IPS-20b (cell line): Measurements from ENCODE around the gene REL.
"Not testable (repeated sequence)": the region's sequence is repeated elsewhere in the genome, so short reads cannot be mapped to it uniquely, and the experiment has no call there.

Experiments used
- H3K27ac ChIP-seq: one replicate; pipeline ENCODE4 v1.5.1; 2013; ENCODE audit warnings: low read length
- H3K27me3 ChIP-seq: 2 replicates; pipeline ENCODE4 v1.6.1; 2013; ENCODE audit warnings: mild to moderate bottlenecking, low read length, inconsistent platforms; ENCODE audit not compliant: insufficient read depth
- H3K36me3 ChIP-seq: 2 replicates; pipeline ENCODE4 v1.6.1; 2013; ENCODE audit warnings: low read depth, mild to moderate bottlenecking, inconsistent platforms, low read length, moderate library complexity; ENCODE audit not compliant: insufficient read depth
- H3K4me1 ChIP-seq: 2 replicates; pipeline ENCODE4 v1.6.1; 2013; ENCODE audit warnings: mild to moderate bottlenecking, control low read depth, inconsistent platforms, low read length, moderate library complexity; ENCODE audit not compliant: insufficient read depth
- H3K4me3 ChIP-seq: 2 replicates; pipeline ENCODE4 v1.5.1; 2013; ENCODE audit warnings: mild to moderate bottlenecking, low read length, inconsistent platforms
- H3K9ac ChIP-seq: 2 replicates; pipeline ENCODE4 v1.6.1; 2013; ENCODE audit warnings: low read depth, mild to moderate bottlenecking, inconsistent platforms, low read length, moderate library complexity
- H3K9me3 ChIP-seq: 2 replicates; pipeline ENCODE4 v1.6.1; 2013; ENCODE audit warnings: mild to moderate bottlenecking, low read depth, low read length, inconsistent platforms; ENCODE audit not compliant: insufficient read depth

Gene REL

DNA sequence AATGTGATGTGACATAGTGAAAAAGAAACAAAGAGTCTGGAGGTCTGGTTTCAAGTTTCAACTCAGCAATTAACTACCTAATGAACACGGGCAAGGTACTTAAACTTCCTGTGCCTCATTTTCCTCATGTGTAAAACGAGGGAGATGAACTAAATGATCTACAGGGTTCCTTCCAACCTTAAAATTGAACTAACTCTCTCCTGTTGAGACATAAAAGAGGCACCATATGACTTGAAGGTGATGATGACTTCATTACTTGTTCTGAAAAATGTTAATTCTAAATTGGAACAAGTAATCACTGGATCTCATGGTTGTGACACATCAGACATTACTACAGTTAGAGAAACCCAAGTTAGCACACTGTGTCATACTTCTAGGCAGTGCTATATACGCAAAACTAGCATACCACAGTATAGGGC, 8.9 kb upstream of the REL start:
- Histone ChIP-seq H3K4me3 (no peak overlapping the region), H3K9ac (no peak overlapping the region), H3K36me3 (no peaks in the 10 kb centered on the region), H3K9me3 (no peaks in the 10 kb centered on the region), H3K4me1 (no peaks in the 10 kb centered on the region), H3K27me3 (no peaks in the 10 kb centered on the region), H3K27ac (no peak overlapping the region)

GRCh38 chr2:60873381-60873780, 8.0 kb upstream of the REL start:
- Histone ChIP-seq H3K27ac (no peak overlapping the region), H3K4me3 (no peak overlapping the region), H3K9ac (no peak overlapping the region), H3K36me3 (no peaks in the 10 kb centered on the region), H3K27me3 (no peaks in the 10 kb centered on the region), H3K4me1 (no peaks in the 10 kb centered on the region), H3K9me3 (no peaks in the 10 kb centered on the region)

GRCh38 chr2:60875520-60875919, 5.9 kb upstream of the REL start:
- no peak overlapping the region for H3K27ac ChIP-seq
- H3K36me3 ChIP-seq: no peaks in the 10 kb centered on the region
- H3K27me3 ChIP-seq: peaks cover 7% of the 10 kb centered on the region
- H3K9me3 ChIP-seq: no peaks in the 10 kb centered on the region
- no peak overlapping the region for H3K4me3 ChIP-seq
- H3K4me1 ChIP-seq: no peaks in the 10 kb centered on the region; the same call in 1 of the 2 replicates
- no peak overlapping the region for H3K9ac ChIP-seq

GRCh38 chr2:60880643-60881046, 729 bp upstream of the REL start:
- Histone ChIP-seq H3K4me1 (peaks cover 6% of the 10 kb centered on the region; the same call in 1 of the 2 replicates), H3K27me3 (peaks cover 25% of the 10 kb centered on the region), H3K9ac (peak overlapping the region; percentile 79), H3K9me3 (no peaks in the 10 kb centered on the region), H3K36me3 (no peaks in the 10 kb centered on the region), H3K4me3 (peak overlapping the region; percentile 88), H3K27ac (no peak overlapping the region)

GRCh38 chr2:60882971-60883753, 1.8 kb downstream of the REL start:
- H3K27ac ChIP-seq: no peak overlapping the region
- no peaks in the 10 kb centered on the region for H3K9me3 ChIP-seq
- no peak overlapping the region for H3K9ac ChIP-seq
- H3K4me1 ChIP-seq: peaks cover 6% of the 10 kb centered on the region; the same call in 1 of the 2 replicates
- H3K4me3 ChIP-seq: peak overlapping the region; percentile 88
- peaks cover 25% of the 10 kb centered on the region for H3K27me3 ChIP-seq
- H3K36me3 ChIP-seq: no peaks in the 10 kb centered on the region

GRCh38 chr2:60883896-60884295, 2.5 kb downstream of the REL start:
- Histone ChIP-seq H3K27me3 (peaks cover 25% of the 10 kb centered on the region), H3K4me1 (peaks cover 6% of the 10 kb centered on the region; the same call in 1 of the 2 replicates), H3K4me3 (peak overlapping the region; percentile 88; the same call in 1 of the 2 replicates), H3K36me3 (no peaks in the 10 kb centered on the region), H3K9me3 (no peaks in the 10 kb centered on the region), H3K9ac (no peak overlapping the region), H3K27ac (no peak overlapping the region)

GRCh38 chr2:60884800-60885199, 3.4 kb downstream of the REL start:
- Histone ChIP-seq H3K9me3 (no peaks in the 10 kb centered on the region), H3K9ac (no peak overlapping the region), H3K27ac (no peak overlapping the region), H3K36me3 (no peaks in the 10 kb centered on the region), H3K4me1 (peaks cover 6% of the 10 kb centered on the region; the same call in 1 of the 2 replicates), H3K4me3 (no peak overlapping the region), H3K27me3 (peaks cover 24% of the 10 kb centered on the region)

GRCh38 chr2:60885683-60886082, 4.3 kb downstream of the REL start:
- Histone ChIP-seq H3K27ac (no peak overlapping the region), H3K36me3 (no peaks in the 10 kb centered on the region), H3K9me3 (no peaks in the 10 kb centered on the region), H3K27me3 (peaks cover 18% of the 10 kb centered on the region; the same call in 1 of the 2 replicates), H3K9ac (no peak overlapping the region), H3K4me1 (peaks cover 6% of the 10 kb centered on the region; the same call in 1 of the 2 replicates), H3K4me3 (no peak overlapping the region)

DNA sequence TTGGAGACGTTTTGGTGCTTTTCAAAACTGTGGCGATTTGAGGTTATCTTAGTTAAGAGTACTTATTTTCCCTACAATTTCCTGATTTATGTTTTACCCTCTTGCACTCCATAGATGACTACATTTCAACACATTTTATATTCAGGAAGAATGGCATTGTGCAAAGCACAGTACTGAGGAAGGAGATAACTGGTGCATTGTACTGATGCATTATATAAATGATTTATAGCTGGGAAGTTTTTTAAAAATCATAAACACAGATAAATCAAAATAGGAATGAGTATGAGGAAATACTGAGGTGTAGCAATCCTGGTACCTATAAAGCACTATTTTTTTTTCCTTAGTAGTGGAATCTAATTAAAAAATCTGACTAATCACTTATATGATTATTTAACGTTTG, 5.6 kb downstream of the REL start:
- no peak overlapping the region for H3K9ac ChIP-seq

DNA sequence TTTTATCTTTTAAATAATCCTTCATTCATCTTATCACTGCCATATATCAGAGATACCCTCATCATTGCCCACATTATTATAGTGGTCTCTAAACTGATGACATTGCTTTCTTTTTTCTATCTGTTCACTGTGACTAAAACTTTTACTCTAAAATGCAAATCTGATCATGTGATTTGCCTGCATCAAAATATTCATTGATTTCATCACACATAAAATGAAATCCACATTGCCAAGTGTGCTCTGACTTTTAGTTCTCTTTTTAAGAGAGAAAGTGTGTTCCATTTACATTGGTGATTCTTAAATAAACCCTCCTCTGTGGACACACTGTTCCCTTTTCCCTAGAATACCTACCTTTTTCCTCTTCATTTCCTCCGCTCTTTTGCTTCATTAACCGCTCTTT, 7.5 kb downstream of the REL start:
- Histone ChIP-seq H3K9me3 (no peaks in the 10 kb centered on the region), H3K9ac (no peak overlapping the region), H3K27me3 (no peaks in the 10 kb centered on the region; the same call in 1 of the 2 replicates), H3K36me3 (0 out of 2 replicates have a peak, but pooled peaks cover under 1% of the 10 kb centered on the region), H3K27ac (no peak overlapping the region), H3K4me3 (no peak overlapping the region), H3K4me1 (no peaks in the 10 kb centered on the region; the same call in 1 of the 2 replicates)

More for the DNA sequence above, 5.6 kb downstream of the REL start:
- peaks cover 17% of the 10 kb centered on the region; the same call in 1 of the 2 replicates for H3K27me3 ChIP-seq
- no peaks in the 10 kb centered on the region for H3K9me3 ChIP-seq
- no peak overlapping the region for H3K4me3 ChIP-seq
- H3K4me1 ChIP-seq: peaks cover 6% of the 10 kb centered on the region; the same call in 1 of the 2 replicates
- no peaks in the 10 kb centered on the region for H3K36me3 ChIP-seq
- H3K27ac ChIP-seq: no peak overlapping the region

DNA sequence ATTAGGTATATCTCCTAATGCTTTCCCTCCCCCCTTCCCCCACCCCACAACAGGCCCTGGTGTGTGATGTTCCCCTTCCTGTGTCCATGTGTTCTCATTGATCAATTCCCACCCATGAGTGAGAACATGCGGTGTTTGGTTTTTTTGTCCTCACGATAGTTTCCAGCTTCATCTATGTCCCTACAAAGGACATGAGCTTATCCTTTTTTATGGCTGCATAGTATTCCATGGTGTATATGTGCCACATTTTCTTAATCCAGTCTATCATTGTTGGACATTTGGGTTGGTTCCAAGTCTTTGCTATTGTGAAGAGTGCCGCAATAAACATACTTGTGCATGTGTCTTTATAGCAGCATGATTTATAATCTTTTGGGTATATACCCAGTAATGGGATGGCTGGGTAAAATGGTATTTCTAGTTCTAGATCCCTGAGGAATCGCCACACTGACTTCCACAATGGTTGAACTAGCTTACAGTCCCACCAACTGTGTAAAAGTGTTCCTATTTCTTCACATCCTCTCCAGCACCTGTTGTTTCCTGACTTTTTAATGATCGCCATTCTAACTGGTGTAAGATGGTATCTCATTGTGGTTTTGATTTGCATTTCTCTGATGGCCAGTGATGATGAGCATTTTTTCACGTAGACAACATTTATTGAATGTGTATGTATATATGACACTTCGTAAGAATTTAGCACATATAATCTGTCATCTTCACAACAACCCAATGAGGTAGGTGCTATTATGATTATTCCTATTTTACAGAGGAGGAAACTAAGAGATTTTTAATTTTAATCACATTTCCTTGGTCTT, 8.4 kb downstream of the REL start:
- H3K36me3 ChIP-seq, H3K9me3 ChIP-seq, H3K4me1 ChIP-seq, H3K9ac ChIP-seq, H3K27ac ChIP-seq, H3K27me3 ChIP-seq, H3K4me3 ChIP-seq: not testable (repeated sequence)
